ENCODE measurements around the gene GRAMD4. TPM values are rescaled to one million over a fixed set of nuclear protein-coding genes. Genes with fewer than 3 reads are reported as not detected.
A peak's percentile ranks its signal among the peaks of the same experiment; 100 is the strongest.

Gene GRAMD4
- total RNA-seq, 3 donors from 2014 or later = 28.4 to 85.6 (median 61.0) TPM

DNA sequence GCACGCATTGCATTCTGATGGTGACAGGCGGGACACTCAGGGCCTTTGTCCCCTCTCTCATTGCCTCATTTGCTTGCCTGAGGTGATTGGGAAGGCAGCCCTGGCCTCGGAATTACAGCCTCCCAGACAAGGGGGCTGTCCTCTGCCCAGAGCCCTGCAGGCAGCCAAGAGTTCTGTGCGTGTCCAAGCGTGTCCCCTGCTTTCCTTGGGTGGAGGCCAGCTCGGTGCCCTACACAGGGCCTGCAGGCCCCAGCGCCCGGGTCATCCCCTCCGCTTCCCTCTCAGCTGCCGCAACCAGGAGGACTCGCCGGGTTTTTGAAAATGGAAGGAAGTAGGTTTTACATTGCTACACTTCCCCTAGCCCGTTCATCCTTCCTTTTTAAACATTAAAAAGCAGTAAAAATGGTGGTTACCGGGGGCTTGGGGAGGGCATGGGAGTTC is 1.9 kb downstream of the GRAMD4 start:
- DNase-seq (ENCODE audit: low spot score in 2 of 2) = peak in 1 of 2 donors; percentile 62
- H3K4me3 ChIP-seq = no peak overlapping the region

GRCh38 chr22:46625113-46625842 is 5.1 kb downstream of the GRAMD4 start:
- intact Hi-C loops (cut with DNase I; ENCODE audit: low total_unique reads) = no loop called here
- no peaks in the 10 kb centered on the region for H3K36me3 ChIP-seq
- H3K9me3 ChIP-seq = no peaks in the 10 kb centered on the region
- no peak for DNase-seq (ENCODE audit: low spot score in 2 of 2)
- H3K4me3 ChIP-seq = no peak overlapping the region
- no peak for TF ChIP-seq POLR2A (IDR thresholded peaks at IDR 0.05)
- TF ChIP-seq POLR2AphosphoS5 (IDR thresholded peaks at IDR 0.05) = no peak
- TF ChIP-seq, protein P1, sequence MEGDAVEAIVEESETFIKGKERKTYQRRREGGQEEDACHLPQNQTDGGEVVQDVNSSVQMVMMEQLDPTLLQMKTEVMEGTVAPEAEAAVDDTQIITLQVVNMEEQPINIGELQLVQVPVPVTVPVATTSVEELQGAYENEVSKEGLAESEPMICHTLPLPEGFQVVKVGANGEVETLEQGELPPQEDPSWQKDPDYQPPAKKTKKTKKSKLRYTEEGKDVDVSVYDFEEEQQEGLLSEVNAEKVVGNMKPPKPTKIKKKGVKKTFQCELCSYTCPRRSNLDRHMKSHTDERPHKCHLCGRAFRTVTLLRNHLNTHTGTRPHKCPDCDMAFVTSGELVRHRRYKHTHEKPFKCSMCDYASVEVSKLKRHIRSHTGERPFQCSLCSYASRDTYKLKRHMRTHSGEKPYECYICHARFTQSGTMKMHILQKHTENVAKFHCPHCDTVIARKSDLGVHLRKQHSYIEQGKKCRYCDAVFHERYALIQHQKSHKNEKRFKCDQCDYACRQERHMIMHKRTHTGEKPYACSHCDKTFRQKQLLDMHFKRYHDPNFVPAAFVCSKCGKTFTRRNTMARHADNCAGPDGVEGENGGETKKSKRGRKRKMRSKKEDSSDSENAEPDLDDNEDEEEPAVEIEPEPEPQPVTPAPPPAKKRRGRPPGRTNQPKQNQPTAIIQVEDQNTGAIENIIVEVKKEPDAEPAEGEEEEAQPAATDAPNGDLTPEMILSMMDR (IDR thresholded peaks at IDR 0.05) = no peak
- H3K27ac ChIP-seq = peak overlapping the region; percentile 62 to 74
- no peaks in the 10 kb centered on the region for H3K27me3 ChIP-seq
- peaks cover 0 to 3% of the 10 kb centered on the region in 2 donors for H3K4me1 ChIP-seq

More for the DNA sequence above, 1.9 kb downstream of the GRAMD4 start:
- H3K27me3 ChIP-seq = no peaks in the 10 kb centered on the region
- H3K27ac ChIP-seq = peak overlapping the region; percentile 21 to 57
- peaks cover 4 to 23% of the 10 kb centered on the region in 2 donors for H3K4me1 ChIP-seq
- H3K9me3 ChIP-seq = no peaks in the 10 kb centered on the region
- intact Hi-C loops (cut with DNase I; ENCODE audit: low total_unique reads) = no loop called here
- TF ChIP-seq POLR2AphosphoS5 (IDR thresholded peaks at IDR 0.05) = peak in 1 of 3 donors; percentile 45
- TF ChIP-seq, protein P1 (IDR thresholded peaks at IDR 0.05) = no peak
- no peaks in the 10 kb centered on the region for H3K36me3 ChIP-seq

- no peaks in the 10 kb centered on the region for H3K36me3 ChIP-seq
- intact Hi-C loops (cut with DNase I; ENCODE audit: low total_unique reads) = no loop called here
- H3K4me1 ChIP-seq = no peaks in the 10 kb centered on the region
- no peaks in the 10 kb centered on the region for H3K27me3 ChIP-seq
- no peak overlapping the region for H3K4me3 ChIP-seq
- DNase-seq (ENCODE audit: low spot score in 2 of 2) = peak in 1 of 2 donors; percentile 78
- peak overlapping the region; percentile 62 to 74 for H3K27ac ChIP-seq
- no peak for TF ChIP-seq POLR2A (IDR thresholded peaks at IDR 0.05)
- TF ChIP-seq, protein P1 (IDR thresholded peaks at IDR 0.05) = no peak
- TF ChIP-seq POLR2AphosphoS5 (IDR thresholded peaks at IDR 0.05) = no peak
- H3K9me3 ChIP-seq = no peaks in the 10 kb centered on the region
Observed at GRCh38 chr22:46625843-46626349, 5.7 kb downstream of the GRAMD4 start.

DNA sequence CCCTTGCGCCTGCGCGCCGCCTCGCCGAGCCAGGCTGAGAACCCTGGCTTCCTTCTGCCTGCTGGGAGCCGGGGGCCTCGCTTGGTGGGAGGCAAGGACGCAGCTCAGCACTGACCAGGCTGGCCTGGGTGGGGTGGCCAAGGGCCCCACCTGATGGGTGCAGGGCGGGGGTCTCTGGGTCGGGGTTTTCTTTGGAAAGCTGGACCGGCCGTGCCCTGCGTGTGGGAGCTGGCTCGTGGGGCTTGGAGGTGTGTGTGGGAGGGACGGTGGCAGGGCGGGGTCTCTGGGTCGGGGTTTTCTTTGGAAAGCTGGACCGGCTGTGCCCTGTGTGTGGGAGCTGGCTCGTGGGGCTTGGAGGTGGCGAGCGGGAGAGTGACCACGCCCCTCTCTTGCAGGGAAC is 6.2 kb downstream of the GRAMD4 start:
- Histone ChIP-seq H3K27ac (peak overlapping the region; percentile 62 to 74), H3K36me3 (no peaks in the 10 kb centered on the region), H3K4me3 (peak overlapping the region in 1 of 3 donors; percentile 31), H3K27me3 (no peaks in the 10 kb centered on the region), H3K9me3 (no peaks in the 10 kb centered on the region), H3K4me1 (no peaks in the 10 kb centered on the region)
- no peak for DNase-seq (ENCODE audit: low spot score in 2 of 2)
- no peak for TF ChIP-seq POLR2AphosphoS5 (IDR thresholded peaks at IDR 0.05)
- no peak for TF ChIP-seq POLR2A (IDR thresholded peaks at IDR 0.05)
- TF ChIP-seq, protein P1 (IDR thresholded peaks at IDR 0.05) = no peak
- intact Hi-C loops (cut with DNase I; ENCODE audit: low total_unique reads) = no loop called here

All from breast epithelium (tissue), 4 donors.